HG02610 (cell line): ENCODE data around the gene CCM2L.

Experiments used
- ATAC-seq: cut with Tn5 transposase; IDR thresholded peaks from one replicate; pipeline ENCODE4 v1.9.1; 2021; ENCODE audit warnings: mild to moderate bottlenecking, moderate library complexity; ENCODE audit not compliant: unreplicated experiment

CCM2L gene

GRCh38 chr20:32010101-32010500, at the start of gene CCM2L:
TSS of gene CCM2L (plus strand) at chr20:32010438. CDS start at chr20:32010455, 17 bp downstream.
- ATAC-seq = no peak

DNA sequence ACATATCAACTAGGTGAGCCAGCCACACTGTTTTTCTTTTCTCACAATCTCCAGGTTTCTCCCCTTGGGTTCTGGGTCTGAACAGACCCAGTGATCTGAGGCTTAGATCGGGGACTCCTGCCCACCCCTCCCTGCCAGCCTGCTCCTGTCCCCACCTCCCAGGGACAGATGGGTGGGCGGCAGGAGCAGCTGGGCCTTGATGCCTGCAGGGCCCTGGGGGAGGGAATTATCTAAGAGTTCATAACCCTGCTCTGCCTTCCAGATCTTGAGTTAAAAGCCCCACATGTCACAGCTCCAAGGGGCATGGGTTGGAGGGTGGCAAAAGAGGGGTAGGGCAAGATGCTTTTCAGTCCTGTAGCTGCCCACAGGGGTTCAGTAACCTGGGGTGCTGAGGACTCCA, 47.5 kb upstream of the CCM2L start:
- ATAC-seq = no peak

DNA sequence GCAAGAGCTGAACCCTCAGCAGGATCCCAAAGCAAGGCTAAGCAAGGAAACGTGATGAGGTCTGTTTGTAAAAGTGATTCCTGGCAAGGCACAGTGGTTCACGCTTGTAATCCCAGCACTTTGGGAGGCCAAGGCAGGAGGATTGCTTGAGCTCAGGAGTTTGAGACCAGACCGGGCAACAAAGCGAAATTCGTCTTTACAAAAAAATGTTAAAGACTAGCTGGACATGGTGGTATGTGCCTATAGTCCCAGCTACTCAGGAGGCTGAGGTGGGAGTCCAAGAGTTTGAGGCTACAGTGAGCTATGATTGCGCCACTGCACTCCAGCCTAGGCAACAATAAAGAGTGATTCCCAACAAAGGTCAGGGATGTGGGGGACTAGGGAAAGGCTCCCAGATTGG, 46.3 kb upstream of the CCM2L start:
- no peak for ATAC-seq

- ATAC-seq = no peak
Measured at GRCh38 chr20:31966991-31967655, 43.1 kb upstream of the CCM2L start.

GRCh38 chr20:31967830-31968249, 42.4 kb upstream of the CCM2L start, which contains the start of gene XKR7:
TSS of gene XKR7 (plus strand) at chr20:31968151. CDS start at chr20:31968176, 25 bp downstream.
- no peak for ATAC-seq

DNA sequence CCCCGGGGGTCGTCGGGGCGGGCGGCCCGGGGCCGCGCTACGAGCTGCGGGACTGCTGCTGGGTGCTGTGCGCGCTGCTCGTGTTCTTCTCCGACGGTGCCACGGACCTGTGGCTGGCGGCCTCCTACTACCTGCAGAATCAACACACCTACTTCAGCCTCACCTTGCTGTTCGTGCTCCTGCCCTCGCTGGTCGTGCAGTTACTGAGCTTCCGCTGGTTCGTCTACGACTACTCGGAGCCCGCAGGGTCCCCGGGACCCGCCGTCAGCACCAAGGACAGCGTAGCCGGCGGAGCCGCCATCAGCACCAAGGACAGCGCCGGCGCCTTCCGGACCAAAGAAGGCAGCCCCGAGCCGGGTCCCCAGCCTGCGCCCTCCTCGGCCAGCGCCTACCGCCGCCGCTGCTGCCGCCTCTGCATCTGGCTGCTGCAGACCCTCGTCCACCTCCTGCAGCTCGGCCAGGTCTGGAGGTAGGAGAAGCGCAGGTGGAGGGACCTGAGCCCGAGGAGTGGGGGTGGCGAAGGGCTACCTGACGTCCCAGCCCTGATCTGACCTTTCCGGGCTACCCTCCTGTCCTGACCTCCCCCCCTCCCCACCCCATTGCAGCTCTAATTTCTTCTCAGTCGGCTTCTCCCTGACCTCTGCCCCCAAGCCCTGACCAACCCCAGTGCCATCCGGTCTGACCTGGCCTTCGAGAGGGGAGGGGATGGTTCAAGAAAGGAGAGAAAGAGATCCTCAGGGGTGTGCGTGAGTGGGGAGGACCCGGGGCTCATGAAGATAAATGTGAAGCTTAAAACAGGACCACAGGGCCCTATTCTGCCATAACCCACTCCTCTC, 41.7 kb upstream of the CCM2L start:
- no peak for ATAC-seq

DNA sequence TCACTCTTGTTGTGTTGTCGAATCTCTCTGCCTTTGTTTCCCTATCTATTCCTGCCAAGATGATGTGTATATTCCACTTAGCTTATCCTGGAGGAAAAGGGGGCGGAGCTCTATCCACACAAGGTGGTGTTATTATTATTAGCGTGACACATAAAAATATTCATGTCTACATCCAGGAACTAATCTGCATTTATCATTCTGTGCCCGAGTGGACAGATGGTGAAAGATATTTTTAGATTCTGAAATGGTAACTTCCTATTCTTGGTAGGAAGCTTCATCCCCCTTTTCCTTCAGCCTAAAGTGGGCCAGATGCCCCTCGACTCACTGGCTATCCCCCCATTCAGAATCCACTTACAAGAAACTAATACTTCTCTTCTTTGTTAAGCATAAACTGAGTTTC, 40.2 kb upstream of the CCM2L start:
- no peak for ATAC-seq

DNA sequence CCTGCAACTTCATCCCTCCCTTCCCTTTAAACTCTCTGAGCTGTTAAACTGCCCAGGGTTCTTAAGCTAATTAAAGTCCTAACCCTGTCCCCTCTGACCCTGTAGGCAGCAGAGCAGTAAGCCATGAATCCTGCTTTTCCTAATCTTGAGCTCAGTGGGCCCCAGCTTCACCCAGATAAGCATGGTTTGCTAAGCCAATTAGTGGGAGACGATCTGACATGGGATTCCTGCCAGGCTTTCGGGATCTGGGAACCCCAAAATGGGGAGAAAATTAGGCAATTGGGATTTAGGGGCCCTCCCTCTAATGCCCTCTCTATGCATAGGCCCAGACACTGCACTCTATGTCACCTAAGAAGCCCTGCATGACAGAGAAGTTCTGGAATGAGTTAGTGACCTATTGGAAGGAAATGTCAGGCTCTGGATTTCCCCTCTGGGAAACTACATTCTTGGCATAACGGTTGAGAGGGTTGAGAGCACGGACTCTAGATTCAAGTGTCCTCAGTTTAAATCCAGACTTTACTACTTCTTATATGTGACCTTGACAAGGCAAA, 37.7 kb upstream of the CCM2L start:
- ATAC-seq = no peak

DNA sequence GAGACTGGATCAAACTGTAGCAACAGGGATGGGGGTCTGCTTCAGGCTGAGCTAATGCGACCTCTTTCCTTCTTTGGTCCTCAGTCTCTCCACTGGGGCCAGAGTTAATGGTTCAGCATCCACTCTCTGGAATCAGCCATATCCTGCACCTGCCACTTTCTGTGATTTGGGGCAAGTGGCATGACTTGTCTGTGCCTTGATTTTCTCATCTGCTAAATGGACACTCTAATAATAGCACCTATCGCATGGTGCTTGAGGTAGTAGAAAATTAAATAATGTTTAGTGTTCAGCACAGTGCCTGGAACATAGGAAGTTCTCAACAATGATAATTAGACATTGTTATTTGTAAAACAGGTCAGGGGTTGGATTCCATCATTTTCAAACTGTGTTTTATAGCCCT, 35.9 kb upstream of the CCM2L start:
- ATAC-seq = no peak

GRCh38 chr20:31974951-31975487, 35.2 kb upstream of the CCM2L start:
- no peak for ATAC-seq

GRCh38 chr20:31975874-31976273, 34.4 kb upstream of the CCM2L start:
- ATAC-seq = no peak

DNA sequence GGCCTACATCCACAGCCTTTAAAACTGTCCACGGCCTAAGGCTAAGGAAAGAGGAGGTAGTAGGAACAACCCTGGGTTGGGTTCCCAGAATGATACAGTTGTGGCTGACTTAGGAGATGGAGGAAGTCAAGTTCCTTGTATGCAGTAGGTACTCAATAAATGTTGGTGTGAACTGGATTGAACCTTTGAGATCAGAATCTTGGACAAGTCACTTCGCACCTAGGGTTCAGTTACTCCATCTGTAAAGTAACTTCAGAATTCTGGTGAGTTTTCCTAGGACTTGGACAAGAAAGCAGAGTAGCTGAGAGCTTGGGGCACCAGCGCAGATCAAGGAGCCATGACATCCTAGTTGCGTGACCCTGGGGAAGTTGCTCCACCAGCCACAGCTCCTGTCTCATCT, 33.2 kb upstream of the CCM2L start:
- no peak for ATAC-seq

DNA sequence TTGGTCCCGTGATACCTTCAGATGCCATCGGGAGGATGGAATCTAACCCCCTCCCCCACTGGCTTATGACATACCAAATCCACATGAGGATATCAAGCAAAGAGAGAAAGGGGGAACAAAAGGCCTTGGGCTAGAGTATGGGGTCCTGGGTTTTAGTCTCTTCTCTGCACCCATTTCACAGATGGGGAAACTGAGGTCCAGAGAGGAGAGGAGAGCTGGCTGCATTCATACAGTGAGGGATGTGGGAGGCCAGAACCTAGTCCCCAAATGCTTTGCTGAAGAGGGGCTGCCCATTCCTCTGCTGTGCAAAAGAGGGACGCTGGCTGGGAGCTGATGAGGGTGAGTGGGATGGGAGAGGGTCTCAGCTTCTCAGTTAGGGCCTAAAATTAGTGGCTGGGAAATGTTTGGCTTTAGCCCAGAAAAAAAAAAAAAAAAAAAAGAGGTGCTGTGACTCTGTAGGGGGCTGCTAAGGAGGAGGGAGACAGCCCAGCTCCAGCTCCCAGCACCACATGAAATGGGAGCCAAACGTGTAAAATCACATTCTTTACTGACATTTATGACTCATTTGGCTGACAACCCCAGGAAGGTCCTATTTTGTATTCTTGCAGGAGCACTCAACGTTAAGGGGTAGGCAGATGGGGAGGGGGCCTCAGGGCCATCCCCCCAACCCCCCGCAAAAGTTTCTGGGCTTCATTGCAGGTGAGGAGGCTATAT, 30.4 kb upstream of the CCM2L start:
- no peak for ATAC-seq

- no peak for ATAC-seq
Measured at GRCh38 chr20:31981784-31982183, 28.5 kb upstream of the CCM2L start.

GRCh38 chr20:31984981-31985471, 25.2 kb upstream of the CCM2L start:
- no peak for ATAC-seq

- ATAC-seq = no peak
Measured at GRCh38 chr20:31987744-31988143, 22.5 kb upstream of the CCM2L start.

DNA sequence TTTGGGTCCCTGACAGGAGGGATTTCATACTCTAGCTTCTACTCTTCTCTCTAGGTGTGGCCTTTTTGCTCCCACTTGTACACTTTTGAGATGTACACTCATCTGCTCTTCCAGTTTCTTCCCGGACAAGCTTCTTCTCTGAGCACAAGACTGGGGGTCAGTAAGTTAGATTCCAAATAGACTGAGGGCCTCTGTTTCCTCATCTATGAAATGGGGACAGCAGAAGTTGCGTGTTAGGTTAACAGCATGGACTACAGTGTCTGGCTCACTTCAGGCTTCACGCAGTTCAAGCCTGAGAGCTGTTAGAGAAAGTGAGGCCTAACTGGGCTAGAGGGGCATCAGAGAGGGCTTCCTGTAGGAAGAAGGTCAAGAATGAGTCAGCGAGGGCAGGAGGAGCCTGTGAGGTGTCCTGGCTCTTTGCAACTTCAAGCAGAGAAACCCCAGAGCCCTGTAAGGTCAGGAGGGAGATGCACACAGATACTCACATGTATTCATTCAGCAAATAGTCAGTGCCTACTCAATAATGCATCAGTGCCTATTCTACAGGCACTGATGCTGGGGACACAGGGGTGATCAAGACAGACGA, 21.7 kb upstream of the CCM2L start:
- no peak for ATAC-seq

DNA sequence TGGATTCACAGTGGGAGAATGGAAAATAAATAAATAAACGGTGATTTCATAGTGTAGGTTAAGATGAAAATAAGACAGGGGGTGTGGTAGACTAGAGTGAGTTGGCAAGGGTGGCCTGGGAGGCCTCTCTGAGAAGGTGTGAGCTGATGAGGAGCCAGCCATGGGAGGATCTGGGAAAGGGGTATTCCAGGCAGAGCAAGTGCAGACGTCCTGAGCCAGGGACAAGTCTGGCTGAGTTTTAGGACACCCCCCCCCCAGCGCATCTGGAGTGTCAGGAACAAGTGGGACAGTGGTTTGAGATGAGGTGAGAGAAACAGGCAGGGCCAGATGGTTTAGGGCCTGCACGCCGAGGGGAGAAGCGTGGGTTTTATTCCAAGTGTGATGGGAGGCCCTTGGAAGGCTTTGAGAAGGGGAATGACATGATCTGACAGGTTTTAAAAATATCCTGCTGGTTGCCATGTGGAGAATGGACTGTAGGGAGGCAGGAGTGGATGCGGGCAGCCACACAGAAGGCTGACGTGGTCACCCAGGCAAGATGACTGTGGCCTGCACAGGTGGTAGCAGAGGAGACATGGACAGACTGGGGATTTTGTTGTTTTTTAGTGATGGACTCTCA, 21.1 kb upstream of the CCM2L start:
- no peak for ATAC-seq

DNA sequence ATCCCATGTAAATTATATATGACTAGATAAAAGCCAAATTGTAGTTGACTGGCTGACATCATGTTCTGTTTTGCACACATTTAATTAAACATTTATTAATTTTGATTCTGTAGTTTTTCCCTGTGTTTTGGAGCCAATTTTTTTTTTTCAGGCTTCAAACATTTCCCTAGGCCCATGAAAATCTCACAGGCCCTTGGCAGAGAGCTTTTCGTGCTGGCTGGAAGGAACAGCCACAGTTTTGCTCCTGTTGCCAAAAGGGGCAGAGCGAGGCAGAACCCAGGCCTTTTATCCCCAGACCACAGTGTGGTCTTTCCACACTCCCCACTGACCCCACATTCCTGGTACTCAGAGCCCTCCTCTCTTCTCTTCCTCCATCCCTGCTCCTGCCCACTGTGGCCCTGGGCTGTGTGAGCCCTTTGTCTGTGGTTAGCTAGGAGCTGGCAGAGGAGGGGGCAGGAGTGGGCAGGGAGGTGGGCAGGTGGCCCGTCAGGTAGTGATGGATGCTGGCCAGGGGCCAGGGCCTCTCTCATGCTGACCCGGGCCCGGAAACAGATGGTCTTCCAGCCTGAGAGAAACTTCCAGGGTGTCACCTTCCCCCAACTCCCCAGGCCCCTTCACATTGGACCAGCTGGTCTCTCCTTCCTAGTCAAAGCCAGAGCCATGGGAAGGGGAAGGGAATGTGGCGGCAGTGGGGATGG, 19.4 kb upstream of the CCM2L start:
- ATAC-seq = no peak

GRCh38 chr20:31991339-31991705, 18.9 kb upstream of the CCM2L start:
- ATAC-seq = no peak
